IMR-90 (cell line): ENCODE results near the gene ACHE. TPM values are rescaled to one million over a fixed set of nuclear protein-coding genes. Genes with fewer than 3 reads are reported as not detected.

Experiments used
- ATAC-seq: fragments of 200-7000 bp; cut with Tn5 transposase; 2 replicates; pipeline ENCODE4 v1.9.1; 2020; ENCODE audit warnings: low read depth, mild to moderate bottlenecking, moderate library complexity
- BruUV-seq: library from RNA; stranded (reverse); fragments of 400-500 nt; replicated peaks from 2 replicates; lab custom pipeline; 2021; lab: Mats Ljungman, UMichigan
- CTCF ChIA-PET: fragments of 300-600 bp; formaldehyde crosslinking; extraction: SDS; loops from one replicate; lab custom pipeline; 2021; ENCODE audit warnings: antibody characterized with exemption; lab: Yijun Ruan, JAX
- POLR2A ChIA-PET: fragments of 300-600 bp; sonication (Branson Sonifier 250); formaldehyde crosslinking; loops from one replicate; lab custom pipeline; 2022; ENCODE audit warnings: antibody characterized with exemption; ENCODE audit not compliant: unreplicated experiment; lab: Charles Lee
- DNase-seq: peaks from one replicate; pipeline ENCODE4 v3.0.0; 2013
- H2AFZ ChIP-seq: replicated peaks from 2 replicates; pipeline ENCODE3; 2013; ENCODE audit warnings: low read length, mild to moderate bottlenecking; ENCODE audit not compliant: poor library complexity
- H2AK5ac ChIP-seq: 2 replicates; pipeline ENCODE4 v1.6.1; 2013; ENCODE audit warnings: low read depth, low read length, inconsistent platforms
- H2AK9ac ChIP-seq: replicated peaks from 2 replicates; pipeline ENCODE3; 2013; ENCODE audit warnings: mild to moderate bottlenecking, low read depth, low read length, moderate library complexity; ENCODE audit not compliant: poor library complexity
- H2BK120ac ChIP-seq: 2 replicates; pipeline ENCODE4 v1.6.1; 2013; ENCODE audit warnings: low read depth, low read length, inconsistent platforms
- H2BK15ac ChIP-seq: 3 replicates; pipeline ENCODE4 v1.6.1; 2013; ENCODE audit warnings: low read depth, low read length, inconsistent platforms
- H2BK20ac ChIP-seq: 2 replicates; pipeline ENCODE4 v1.6.1; 2013; ENCODE audit warnings: low read depth, mild to moderate bottlenecking, inconsistent platforms, low read length, moderate library complexity
- H2BK5ac ChIP-seq: 2 replicates; pipeline ENCODE4 v1.6.1; 2013; ENCODE audit warnings: mild to moderate bottlenecking, low read depth, low read length, inconsistent platforms; ENCODE audit not compliant: poor library complexity, severe bottlenecking
- H3K14ac ChIP-seq: replicated peaks from 2 replicates; pipeline ENCODE4 v1.6.1; 2013; ENCODE audit warnings: low read depth, low read length, inconsistent platforms
- H3K18ac ChIP-seq: 2 replicates; pipeline ENCODE4 v1.6.1; 2013; ENCODE audit warnings: low read depth, low read length, control low read depth
- H3K23ac ChIP-seq: 2 replicates; pipeline ENCODE4 v1.6.1; 2013; ENCODE audit warnings: low read depth, low read length, inconsistent platforms
- H3K27ac ChIP-seq: 2 replicates; pipeline ENCODE4 v1.5.1; 2013; ENCODE audit warnings: mild to moderate bottlenecking, control low read depth, low read length; ENCODE audit not compliant: insufficient read depth
- H3K27me3 ChIP-seq: 2 replicates; pipeline ENCODE4 v1.6.1; 2013; ENCODE audit warnings: low read length; ENCODE audit not compliant: control insufficient read depth, insufficient read depth
- H3K36me3 ChIP-seq: 2 replicates; pipeline ENCODE4 v1.6.1; 2013; ENCODE audit warnings: low read length, mixed read lengths; ENCODE audit not compliant: control insufficient read depth, insufficient read depth
- H3K4ac ChIP-seq: 2 replicates; pipeline ENCODE4 v1.6.1; 2013; ENCODE audit warnings: low read depth, low read length, inconsistent platforms
- H3K4me1 ChIP-seq: 2 replicates; pipeline ENCODE4 v1.6.1; 2013; ENCODE audit warnings: low read length, mixed read lengths; ENCODE audit not compliant: control insufficient read depth, insufficient read depth
- H3K4me2 ChIP-seq: 2 replicates; pipeline ENCODE4 v1.6.1; 2013; ENCODE audit warnings: low read depth, mild to moderate bottlenecking, control low read depth, low read length, moderate library complexity
- H3K4me3 ChIP-seq: 2 replicates; pipeline ENCODE4 v1.5.1; 2013; ENCODE audit warnings: low read depth, mild to moderate bottlenecking, control low read depth, low read length, moderate library complexity; ENCODE audit not compliant: insufficient read depth
- H3K56ac ChIP-seq: 2 replicates; pipeline ENCODE4 v1.6.1; 2013; ENCODE audit warnings: low read length, inconsistent platforms; ENCODE audit not compliant: insufficient read depth; ENCODE audit errors: extremely low read depth
- H3K79me1 ChIP-seq, 2 experiments: 2 replicates each; pipeline ENCODE4 v1.6.1; 2013; ENCODE audit warnings: low read length in 2 of 2, inconsistent platforms in 1 of 2, low read depth in 1 of 2
- H3K9ac ChIP-seq: 2 replicates; pipeline ENCODE4 v1.6.1; 2013; ENCODE audit warnings: low read depth, low read length, control low read depth
- H3K9me1 ChIP-seq: 2 replicates; pipeline ENCODE4 v1.6.1; 2013; ENCODE audit warnings: low read length, inconsistent platforms; ENCODE audit not compliant: insufficient read depth
- H3K9me3 ChIP-seq: 2 replicates; pipeline ENCODE4 v1.6.1; 2013; ENCODE audit warnings: low read length; ENCODE audit not compliant: control insufficient read depth, insufficient read depth
- H4K20me1 ChIP-seq: 2 replicates; pipeline ENCODE4 v1.6.1; 2013; ENCODE audit warnings: low read length, inconsistent platforms; ENCODE audit not compliant: insufficient read depth
- H4K5ac ChIP-seq: 2 replicates; pipeline ENCODE4 v1.6.1; 2013; ENCODE audit warnings: mild to moderate bottlenecking, low read depth, low read length, control low read depth
- H4K8ac ChIP-seq, 2 experiments: 2 replicates each; pipeline ENCODE4 v1.6.1; 2013; ENCODE audit warnings: low read depth in 2 of 2, low read length in 2 of 2, control low read depth in 1 of 2, inconsistent platforms in 1 of 2
- H4K91ac ChIP-seq: 2 replicates; pipeline ENCODE4 v1.6.1; 2013; ENCODE audit warnings: low read depth, low read length, inconsistent platforms; ENCODE audit not compliant: insufficient read depth
- BHLHE40 ChIP-seq: fragments of 150-350 bp; IDR thresholded peaks from 2 replicates; pipeline ENCODE4 v1.6.1; 2016; ENCODE audit warnings: mild to moderate bottlenecking, low read depth, low read length
- CHD1 ChIP-seq: IDR thresholded peaks from 2 replicates; pipeline ENCODE4 v1.6.1; 2012; ENCODE audit warnings: low read depth, low read length, improper control_type of control experiment
- FOS ChIP-seq: fragments of 150-350 bp; IDR thresholded peaks from 2 replicates; pipeline ENCODE4 v1.6.1; 2016; ENCODE audit warnings: low read depth, low read length
- MAFK ChIP-seq: IDR thresholded peaks from 2 replicates; pipeline ENCODE4 v1.6.1; 2012; ENCODE audit warnings: low read depth, low read length, improper control_type of control experiment
- MAZ ChIP-seq: IDR thresholded peaks from 2 replicates; pipeline ENCODE4 v1.6.1; 2012; ENCODE audit warnings: low read depth, mild to moderate bottlenecking, low read length, improper control_type of control experiment, moderate library complexity, borderline replicate concordance
- MXI1 ChIP-seq: IDR thresholded peaks from 2 replicates; pipeline ENCODE4 v1.6.1; 2012; ENCODE audit warnings: low read depth, mild to moderate bottlenecking, low read length, moderate library complexity, borderline replicate concordance
- NFE2L2 ChIP-seq: fragments of 150-350 bp; IDR thresholded peaks from 2 replicates; pipeline ENCODE4 v1.6.1; 2016; ENCODE audit warnings: low read depth, mild to moderate bottlenecking, low read length
- POLR2A ChIP-seq: IDR thresholded peaks from 2 replicates; pipeline ENCODE4 v1.6.1; 2012; ENCODE audit warnings: mild to moderate bottlenecking, low read depth, low read length
- RCOR1 ChIP-seq: IDR thresholded peaks from 2 replicates; pipeline ENCODE4 v1.6.1; 2012; ENCODE audit warnings: mild to moderate bottlenecking, low read length, improper control_type of control experiment; ENCODE audit not compliant: insufficient replicate concordance
- RFX5 ChIP-seq: IDR thresholded peaks from 2 replicates; pipeline ENCODE4 v1.8.0; 2012; ENCODE audit warnings: low read depth, mild to moderate bottlenecking, low read length, moderate library complexity
- SMC3 ChIP-seq: fragments of 150-350 bp; IDR thresholded peaks from 2 replicates; pipeline ENCODE4 v1.6.1; 2016; ENCODE audit warnings: low read depth, mild to moderate bottlenecking, antibody characterized with exemption, low read length, moderate library complexity
- WGBS, 2 experiments: methylation state at CpG; one replicate each; pipeline versions ENCODE4 v1.1.5 to v1.1.7; 2013; ENCODE audit warnings: missing lambda C conversion rate in 2 of 2; ENCODE audit not compliant: insufficient read length in 1 of 2; ENCODE audit errors: extremely low coverage in 2 of 2; 5-methylcytosine and 5-hydroxymethylcytosine counted together
- dilution Hi-C: fragments of 300-500 bp; cut with HindIII; formaldehyde crosslinking; loops from one replicate; pipeline ENCODE4 v1.14.3; 2018; ENCODE audit warnings: low sequenced_read_pairs; ENCODE audit not compliant: unreplicated experiment
- in situ Hi-C: fragments of 300-500 bp; cut with MboI; formaldehyde crosslinking; loops from 3 replicates; pipeline ENCODE4 v1.14.3; 2019; ENCODE audit warnings: low sequenced_read_pairs, inconsistent platforms, mixed read lengths
- intact Hi-C: fragments of 100-400 bp; cut with micrococcal nuclease; formaldehyde crosslinking; loops from 2 replicates; pipeline ENCODE4 v1.10.0; 2022
- polyA plus RNA-seq, 3 experiments: library from polyadenylated mRNA; depleted of rRNA; stranded (reverse); fragments of >200 nt; gene quantifications; 2 replicates each; pipeline ENCODE4 v1.2.3, GENCODE V29; 2012; ENCODE audit warnings: low replicate concordance in 1 of 3
- total RNA-seq: library from RNA; depleted of rRNA; stranded (reverse); fragments of >200 nt; gene quantifications from 2 replicates; pipeline ENCODE4 v1.2.3, GENCODE V29; 2012
- TF ChIP-seq, protein P1 (sequence below): fragments of 150-350 bp; IDR thresholded peaks from 2 replicates; pipeline ENCODE4 v1.6.1; 2017; ENCODE audit warnings: mild to moderate bottlenecking, antibody characterized with exemption, low read length, low read depth
- TF ChIP-seq, protein P2 (sequence below): fragments of 150-350 bp; IDR thresholded peaks from 2 replicates; pipeline ENCODE4 v1.6.1; 2016; ENCODE audit warnings: low read depth, mild to moderate bottlenecking, low read length, moderate library complexity, borderline replicate concordance

Gene ACHE
- total and polyA plus RNA-seq, 2 of the 4 experiments (the other 2 are of a cell fraction), result 0.41 TPM; not detected in 1

DNA sequence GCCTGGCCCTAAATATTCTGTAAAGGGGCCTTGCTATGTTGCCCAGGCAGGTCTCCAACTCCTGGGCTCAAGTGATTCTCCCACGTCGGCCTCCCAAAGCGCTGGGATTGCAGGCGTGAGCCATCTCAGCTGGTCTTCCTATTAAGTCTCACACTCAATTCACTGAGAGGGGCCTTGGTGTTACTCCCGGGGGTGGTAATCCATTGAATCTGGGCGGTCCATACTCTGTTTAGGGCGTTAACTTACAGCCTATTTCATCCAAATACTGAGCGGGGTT, 21.4 kb downstream of the ACHE start:
- Histone ChIP-seq H2BK15ac (no peak overlapping the region), H3K4me2 (peak overlapping the region; percentile 87), H3K9ac (peak overlapping the region; percentile 97), H3K36me3 (peaks cover 48% of the 10 kb centered on the region), H2AK5ac (peak overlapping the region; percentile 99), H4K91ac (peak overlapping the region; percentile 91), H3K27ac (peak overlapping the region; percentile 99), H3K4ac (peak overlapping the region; percentile 93), H3K4me1 (peaks cover 9% of the 10 kb centered on the region), H3K79me1 (peaks cover 11 to 44% of the 10 kb centered on the region in 2 experiments), H2AFZ (peak overlapping the region; percentile 98), H4K8ac (peak overlapping the region; percentile 97 to 99), H3K9me1 (peaks cover 5% of the 10 kb centered on the region; the same call in 1 of the 2 replicates), H3K27me3 (no peaks in the 10 kb centered on the region), H3K56ac (peak overlapping the region; percentile 72; the same call in 1 of the 2 replicates), H2BK120ac (peak overlapping the region; percentile 45; the same call in 1 of the 2 replicates), H4K20me1 (peaks cover 34% of the 10 kb centered on the region), H4K5ac (peak overlapping the region; percentile 97), H2BK20ac (no peak overlapping the region), H2BK5ac (peak overlapping the region; percentile 96), H3K9me3 (no peaks in the 10 kb centered on the region), H2AK9ac (peak overlapping the region; percentile 95), H3K14ac (peak overlapping the region; percentile 97), H3K23ac (peak overlapping the region; percentile 92), H3K4me3 (peak overlapping the region; percentile 65), H3K18ac (no peak overlapping the region; the same call in 1 of the 2 replicates)
- peak; percentile 1; the same call in 1 of the 2 replicates for ATAC-seq
- TF ChIP-seq MXI1 (no peak), NFE2L2 (no peak), RCOR1 (no peak), BHLHE40 (no peak), RFX5 (no peak), SMC3 (no peak), MAZ (no peak), CHD1 (no peak), POLR2A (no peak), MAFK (no peak), FOS (no peak)
- TF ChIP-seq, protein P1, sequence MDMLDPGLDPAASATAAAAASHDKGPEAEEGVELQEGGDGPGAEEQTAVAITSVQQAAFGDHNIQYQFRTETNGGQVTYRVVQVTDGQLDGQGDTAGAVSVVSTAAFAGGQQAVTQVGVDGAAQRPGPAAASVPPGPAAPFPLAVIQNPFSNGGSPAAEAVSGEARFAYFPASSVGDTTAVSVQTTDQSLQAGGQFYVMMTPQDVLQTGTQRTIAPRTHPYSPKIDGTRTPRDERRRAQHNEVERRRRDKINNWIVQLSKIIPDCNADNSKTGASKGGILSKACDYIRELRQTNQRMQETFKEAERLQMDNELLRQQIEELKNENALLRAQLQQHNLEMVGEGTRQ, result no peak
- TF ChIP-seq, protein P2, sequence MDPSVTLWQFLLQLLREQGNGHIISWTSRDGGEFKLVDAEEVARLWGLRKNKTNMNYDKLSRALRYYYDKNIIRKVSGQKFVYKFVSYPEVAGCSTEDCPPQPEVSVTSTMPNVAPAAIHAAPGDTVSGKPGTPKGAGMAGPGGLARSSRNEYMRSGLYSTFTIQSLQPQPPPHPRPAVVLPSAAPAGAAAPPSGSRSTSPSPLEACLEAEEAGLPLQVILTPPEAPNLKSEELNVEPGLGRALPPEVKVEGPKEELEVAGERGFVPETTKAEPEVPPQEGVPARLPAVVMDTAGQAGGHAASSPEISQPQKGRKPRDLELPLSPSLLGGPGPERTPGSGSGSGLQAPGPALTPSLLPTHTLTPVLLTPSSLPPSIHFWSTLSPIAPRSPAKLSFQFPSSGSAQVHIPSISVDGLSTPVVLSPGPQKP, result no peak
- POLR2A ChIA-PET, result no interaction called here
- DNase-seq, result no peak
- intact Hi-C loops, result no loop called here
- in situ Hi-C loops, result loop anchor here (25.0 kb wide), 2 partner anchors 287 to 412 kb away; partner anchors contain the start of genes FBXO24, LRCH4 and SPACDR
- BruUV-seq, result no TSS peak
- CTCF ChIA-PET, result no interaction called here
- dilution Hi-C loops, result no loop called here
- whole genome bisulfite sequencing, 2 experiments, result no CpG with 5 or more reads among the region's 8 CpGs
